Lung (tissue), 12 donors: Measurements from ENCODE around the gene RAC3. TPM values are rescaled to one million over a fixed set of nuclear protein-coding genes. Genes with fewer than 3 reads are reported as not detected.

Source experiments
- ATAC-seq: fragments of 200-7000 bp; cut with Tn5 transposase; one replicate; pipeline ENCODE4 v1.9.1; 2020; ENCODE audit warnings: moderate number of reproducible peaks; ENCODE audit not compliant: insufficient read depth, low FRiP score
- DNase-seq, 3 donors: peaks; one replicate each; pipeline ENCODE4 v3.0.0-alpha.2; 2013 to 2017
- H3K27ac ChIP-seq, 2 donors: one replicate each; pipeline ENCODE4 v1.5.1; 2013; ENCODE audit warnings: mild to moderate bottlenecking in 2 of 2, moderate library complexity in 2 of 2, control low read depth in 1 of 2, inconsistent platforms in 1 of 2, low read depth in 1 of 2, low read length in 1 of 2
- H3K27me3 ChIP-seq, 3 donors: one replicate each; pipeline ENCODE4 v1.5.1; 2013; ENCODE audit warnings: low read length in 2 of 3; ENCODE audit not compliant: control insufficient read depth in 3 of 3, insufficient read depth in 3 of 3
- H3K36me3 ChIP-seq, 4 donors: one replicate each; pipeline ENCODE4 v1.5.1; 2013; ENCODE audit warnings: low read length in 4 of 4, mild to moderate bottlenecking in 1 of 4, moderate library complexity in 1 of 4; ENCODE audit not compliant: control insufficient read depth in 4 of 4, insufficient read depth in 4 of 4
- H3K4me1 ChIP-seq, 5 donors: one replicate each; pipeline ENCODE4 v1.5.1; 2013; ENCODE audit warnings: low read length in 5 of 5, mild to moderate bottlenecking in 2 of 5, moderate library complexity in 1 of 5; ENCODE audit not compliant: control insufficient read depth in 5 of 5, insufficient read depth in 5 of 5
- H3K4me3 ChIP-seq: one replicate; pipeline ENCODE4 v1.5.1; 2013; ENCODE audit warnings: mild to moderate bottlenecking, control low read depth, moderate library complexity
- H3K9ac ChIP-seq, 2 donors: one replicate each; pipeline ENCODE4 v1.5.1; 2013; ENCODE audit warnings: low read length in 2 of 2, control low read depth in 1 of 2; ENCODE audit not compliant: insufficient read depth in 1 of 2
- H3K9me3 ChIP-seq, 4 donors: one replicate each; pipeline ENCODE4 v1.5.1; 2013; ENCODE audit warnings: low read length in 3 of 4, mild to moderate bottlenecking in 1 of 4, moderate library complexity in 1 of 4; ENCODE audit not compliant: control insufficient read depth in 4 of 4, insufficient read depth in 3 of 4
- CTCF ChIP-seq: IDR thresholded peaks from 2 replicates; pipeline ENCODE4 v1.5.1; 2012; ENCODE audit warnings: mild to moderate bottlenecking; ENCODE audit errors: control extremely low read depth, extremely low read depth
- WGBS, 2 donors: extraction: QIAGEN DNeasy Blood & Tissue Kit; methylation state at CpG; one replicate each; pipeline ENCODE4 v1.1.7; 2013; 5-methylcytosine and 5-hydroxymethylcytosine counted together
- polyA plus RNA-seq, 2 donors: library from polyadenylated mRNA; stranded (reverse); fragments of 200-250 nt; gene quantifications; one replicate each; pipeline ENCODE4 v1.2.1, GENCODE V29; 2013
- total RNA-seq, 2 donors: library from RNA; depleted of rRNA in 1 of 2; stranded (reverse); fragments of >200 nt in 1 of 2; gene quantifications; one replicate each; pipeline ENCODE4 v1.2.1, GENCODE V29; 2014 to 2021
- donor health status: control.
- donor health status: control.
- donor health status: Bipolar disorder and iron deficiency.
- donor health status: healthy.
- donor health status: DM: yes; HTN: yes; CAD: no.

The RAC3 gene
- total and polyA plus RNA-seq, 4 donors = 6.0 to 8.3 (median 8.1) TPM

- Histone ChIP-seq H3K27me3 (no peaks in the 10 kb centered on the region), H3K36me3 (peaks cover 0 to 32% (median 4%) of the 10 kb centered on the region in 4 donors), H3K9ac (no peak overlapping the region), H3K9me3 (no peaks in the 10 kb centered on the region), H3K4me1 (peaks cover 0 to 24% (median 8%) of the 10 kb centered on the region in 5 donors), H3K4me3 (no peak overlapping the region), H3K27ac (no peak overlapping the region)
- ATAC-seq (no peak), DNase-seq (no peak)
- 90 to 92% methylated on average over 8 of the region's 8 CpGs for WGBS, 2 donors
- no peak for TF ChIP-seq CTCF
Observed at GRCh38 chr17:82049106-82049505, 17.6 kb downstream of the RAC3 start.

- H3K27me3 ChIP-seq = no peaks in the 10 kb centered on the region
- peaks cover 0 to 36% (median 4%) of the 10 kb centered on the region in 4 donors for H3K36me3 ChIP-seq
- peaks cover 0 to 24% (median 8%) of the 10 kb centered on the region in 5 donors for H3K4me1 ChIP-seq
- no peak overlapping the region for H3K4me3 ChIP-seq
- no peak for DNase-seq
- no peaks in the 10 kb centered on the region for H3K9me3 ChIP-seq
- no peak for TF ChIP-seq CTCF
- H3K9ac ChIP-seq = no peak overlapping the region
- no peak for ATAC-seq
- H3K27ac ChIP-seq = no peak overlapping the region
- 95 to 99% methylated on average over 13 to 16 of the region's 16 CpGs for WGBS, 2 donors
Observed at GRCh38 chr17:82049521-82049971, 18.1 kb downstream of the RAC3 start.

GRCh38 chr17:82050152-82050760 is 18.8 kb downstream of the RAC3 start:
- TF ChIP-seq CTCF = no peak
- no peak for DNase-seq
- Histone ChIP-seq H3K9me3 (no peaks in the 10 kb centered on the region), H3K27me3 (no peaks in the 10 kb centered on the region), H3K9ac (peak overlapping the region in 1 of 2 donors; percentile 19), H3K27ac (peak overlapping the region in 1 of 2 donors; percentile 30), H3K4me1 (peaks cover 0 to 24% (median 8%) of the 10 kb centered on the region in 5 donors), H3K4me3 (peak overlapping the region; percentile 74), H3K36me3 (peaks cover 0 to 43% (median 9%) of the 10 kb centered on the region in 4 donors)
- ATAC-seq = no peak
- 92% methylated on average over 28 of the region's 28 CpGs for WGBS, 2 donors
